Nucleus accumbens (tissue), 56 donors: ENCODE measurements around the gene PRSS12.

ENCODE experiments used
- DNase-seq, 56 donors: peaks; one replicate each; lab custom pipeline; 2025; lab: John Stamatoyannopoulos, UW

Gene PRSS12

GRCh38 chr4:118357601-118358000, 4.8 kb upstream of the PRSS12 start:
- DNase-seq: no peak

- no peak for DNase-seq
Measured at GRCh38 chr4:118356731-118357130, 3.9 kb upstream of the PRSS12 start.

- DNase-seq: no peak
Measured at GRCh38 chr4:118356111-118356510, 3.3 kb upstream of the PRSS12 start.

- DNase-seq: no peak
Measured at GRCh38 chr4:118354913-118355312, 2.1 kb upstream of the PRSS12 start.

- no peak for DNase-seq
Measured at GRCh38 chr4:118353534-118354030, 779 bp upstream of the PRSS12 start.

GRCh38 chr4:118351851-118352827, 664 bp downstream of the PRSS12 start:
- DNase-seq: no peak

- DNase-seq: no peak
Measured at GRCh38 chr4:118350961-118351360, 1.8 kb downstream of the PRSS12 start.

GRCh38 chr4:118348886-118349285, 3.9 kb downstream of the PRSS12 start:
- DNase-seq: no peak

- DNase-seq: no peak
Measured at GRCh38 chr4:118346495-118346894, 6.3 kb downstream of the PRSS12 start.

- DNase-seq: no peak
Measured at GRCh38 chr4:118345813-118346212, 7.0 kb downstream of the PRSS12 start.

GRCh38 chr4:118344801-118345200, 8.0 kb downstream of the PRSS12 start:
- no peak for DNase-seq

GRCh38 chr4:118343501-118343900, 9.3 kb downstream of the PRSS12 start:
- no peak for DNase-seq

- no peak for DNase-seq
Measured at GRCh38 chr4:118340109-118340508, 12.7 kb downstream of the PRSS12 start.

- no peak for DNase-seq
Measured at GRCh38 chr4:118338981-118339765, 13.6 kb downstream of the PRSS12 start.

- no peak for DNase-seq
Measured at GRCh38 chr4:118338518-118338917, 14.3 kb downstream of the PRSS12 start.

- DNase-seq: no peak
Measured at GRCh38 chr4:118337954-118338353, 14.8 kb downstream of the PRSS12 start.

- DNase-seq: no peak
Measured at GRCh38 chr4:118335774-118336173, 17.0 kb downstream of the PRSS12 start.

GRCh38 chr4:118335324-118335723, 17.5 kb downstream of the PRSS12 start:
- no peak for DNase-seq

- DNase-seq: no peak
Measured at GRCh38 chr4:118331352-118331751, 21.5 kb downstream of the PRSS12 start.

- DNase-seq: no peak
Measured at GRCh38 chr4:118329849-118330248, 23.0 kb downstream of the PRSS12 start.

- DNase-seq: no peak
Measured at GRCh38 chr4:118327554-118328241, 25.1 kb downstream of the PRSS12 start.
